ENCODE results near the gene ODF2.

ODF2 gene

DNA sequence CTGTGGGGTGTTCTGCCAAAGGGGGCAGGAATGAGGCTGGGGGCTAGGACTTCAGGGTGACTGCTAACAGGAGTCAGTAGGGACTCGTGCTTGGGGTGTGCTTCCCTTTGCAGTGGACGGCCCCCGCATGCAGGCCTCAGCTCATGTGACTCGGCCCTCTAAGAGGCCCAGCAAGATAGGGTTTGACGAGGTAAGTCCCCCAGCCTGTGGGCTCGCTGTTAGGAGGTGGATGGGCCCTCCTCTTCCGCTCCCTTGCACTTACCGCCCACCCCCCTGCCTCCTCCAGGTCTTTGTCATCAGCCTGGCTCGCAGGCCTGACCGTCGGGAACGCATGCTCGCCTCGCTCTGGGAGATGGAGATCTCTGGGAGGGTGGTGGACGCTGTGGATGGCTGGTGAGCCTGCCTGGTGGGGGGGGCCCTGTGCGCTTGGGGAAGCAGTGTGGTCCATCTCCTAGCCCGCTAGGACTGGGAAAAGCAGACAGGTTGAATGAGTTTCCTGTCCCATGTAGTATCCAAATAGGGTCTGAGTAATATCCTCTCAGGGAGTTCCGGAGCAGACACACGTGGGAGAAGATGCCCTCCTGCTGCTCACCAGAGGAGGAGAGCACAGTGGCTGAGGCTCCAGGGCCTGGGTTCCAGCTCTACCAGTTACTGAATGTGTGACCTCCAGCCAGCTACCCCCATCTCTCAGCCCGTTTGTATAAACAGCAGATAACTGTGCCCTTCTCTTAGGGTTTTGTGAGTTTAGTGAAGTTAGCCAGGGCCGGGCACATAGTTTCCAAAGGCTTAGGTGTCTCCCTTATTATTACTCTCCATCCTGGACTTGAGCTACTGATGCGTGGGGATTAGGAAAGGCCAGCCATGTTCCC, 26.9 kb upstream of the ODF2 start:
- DNase-seq (ENCODE audit: low read depth) = no peak

DNA sequence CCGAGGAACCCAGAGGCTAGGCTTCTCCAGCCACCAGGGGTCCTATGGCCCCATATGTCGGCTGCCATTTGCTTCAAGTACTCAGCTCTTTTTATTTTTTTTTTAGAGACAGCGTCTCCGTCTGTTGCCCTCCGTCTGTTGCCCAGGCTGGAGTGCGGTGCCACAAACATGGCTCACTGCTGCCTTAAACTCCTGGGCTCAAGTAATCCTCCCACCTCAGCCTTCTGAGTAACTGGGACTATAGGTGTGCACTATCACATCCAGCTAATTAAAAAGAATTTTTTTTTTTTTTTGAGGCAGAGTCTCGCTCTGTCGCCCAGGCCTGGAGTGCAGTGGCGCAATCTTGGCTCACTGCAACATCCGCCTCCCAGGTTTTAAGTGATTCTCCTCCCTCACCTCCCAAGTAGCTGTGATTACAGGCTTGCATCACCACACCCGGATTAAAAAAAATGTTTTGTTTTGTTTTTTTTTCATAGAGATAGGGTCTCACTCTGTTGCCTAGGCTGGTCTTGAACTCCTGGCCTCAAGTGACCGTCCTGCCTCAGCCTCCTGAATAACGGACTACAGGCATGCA, 26.2 kb upstream of the ODF2 start:
- DNase-seq (ENCODE audit: low read depth) = no peak
- no peak overlapping the region for H3K4me3 ChIP-seq (ENCODE audit: low read length)
- TF ChIP-seq, protein P1, sequence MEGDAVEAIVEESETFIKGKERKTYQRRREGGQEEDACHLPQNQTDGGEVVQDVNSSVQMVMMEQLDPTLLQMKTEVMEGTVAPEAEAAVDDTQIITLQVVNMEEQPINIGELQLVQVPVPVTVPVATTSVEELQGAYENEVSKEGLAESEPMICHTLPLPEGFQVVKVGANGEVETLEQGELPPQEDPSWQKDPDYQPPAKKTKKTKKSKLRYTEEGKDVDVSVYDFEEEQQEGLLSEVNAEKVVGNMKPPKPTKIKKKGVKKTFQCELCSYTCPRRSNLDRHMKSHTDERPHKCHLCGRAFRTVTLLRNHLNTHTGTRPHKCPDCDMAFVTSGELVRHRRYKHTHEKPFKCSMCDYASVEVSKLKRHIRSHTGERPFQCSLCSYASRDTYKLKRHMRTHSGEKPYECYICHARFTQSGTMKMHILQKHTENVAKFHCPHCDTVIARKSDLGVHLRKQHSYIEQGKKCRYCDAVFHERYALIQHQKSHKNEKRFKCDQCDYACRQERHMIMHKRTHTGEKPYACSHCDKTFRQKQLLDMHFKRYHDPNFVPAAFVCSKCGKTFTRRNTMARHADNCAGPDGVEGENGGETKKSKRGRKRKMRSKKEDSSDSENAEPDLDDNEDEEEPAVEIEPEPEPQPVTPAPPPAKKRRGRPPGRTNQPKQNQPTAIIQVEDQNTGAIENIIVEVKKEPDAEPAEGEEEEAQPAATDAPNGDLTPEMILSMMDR (IDR thresholded peaks at IDR 0.05; ENCODE audit: insufficient read depth, low read depth, low read length, missing control alignments) = no peak

More for the DNA sequence above, 26.9 kb upstream of the ODF2 start:
- no peak overlapping the region for H3K4me3 ChIP-seq (ENCODE audit: low read length)
- TF ChIP-seq, protein P1 (IDR thresholded peaks at IDR 0.05; ENCODE audit: insufficient read depth, low read depth, low read length, missing control alignments) = no peak

DNA sequence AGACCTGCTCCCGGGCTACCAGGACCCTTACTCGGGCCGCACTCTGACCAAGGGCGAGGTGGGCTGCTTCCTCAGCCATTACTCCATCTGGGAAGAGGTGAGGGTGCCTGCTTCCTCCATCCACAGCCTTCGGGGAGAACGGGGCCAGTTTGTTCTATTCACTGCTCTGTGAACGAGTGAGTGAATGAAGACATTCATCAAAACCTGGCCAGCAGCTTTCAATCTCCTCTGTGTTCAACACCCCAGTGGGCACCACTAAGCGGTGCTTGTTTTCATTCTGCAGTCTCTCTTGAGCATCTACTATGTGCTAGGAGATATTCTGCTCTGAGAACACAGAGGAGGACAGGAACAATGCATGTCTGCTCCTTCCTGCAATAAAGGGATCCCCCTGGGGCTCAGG, 24.6 kb upstream of the ODF2 start:
- H3K4me3 ChIP-seq (ENCODE audit: low read length) = no peak overlapping the region
- TF ChIP-seq, protein P1 (IDR thresholded peaks at IDR 0.05; ENCODE audit: insufficient read depth, low read depth, low read length, missing control alignments) = no peak
- no peak for DNase-seq (ENCODE audit: low read depth)

DNA sequence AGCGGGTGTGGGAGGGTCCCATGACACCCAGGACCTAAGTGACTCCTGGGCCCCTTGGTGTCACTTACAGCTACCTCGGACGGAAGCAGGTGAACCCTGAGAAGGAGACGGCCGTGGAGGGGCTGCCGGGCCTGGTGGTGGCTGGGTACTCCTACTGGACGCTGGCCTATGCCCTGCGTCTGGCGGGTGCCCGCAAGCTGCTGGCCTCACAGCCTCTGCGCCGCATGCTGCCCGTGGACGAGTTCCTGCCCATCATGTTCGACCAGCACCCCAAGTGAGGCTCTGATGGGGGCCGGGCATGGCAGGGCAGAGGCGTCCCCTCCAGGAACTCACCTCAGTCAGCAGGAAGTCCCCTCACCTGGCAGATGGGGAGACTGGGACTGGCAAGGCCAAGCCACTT, 21.5 kb upstream of the ODF2 start:
- DNase-seq (ENCODE audit: low read depth) = no peak
- TF ChIP-seq, protein P1 (IDR thresholded peaks at IDR 0.05; ENCODE audit: insufficient read depth, low read depth, low read length, missing control alignments) = no peak
- H3K4me3 ChIP-seq (ENCODE audit: low read length) = no peak overlapping the region

DNA sequence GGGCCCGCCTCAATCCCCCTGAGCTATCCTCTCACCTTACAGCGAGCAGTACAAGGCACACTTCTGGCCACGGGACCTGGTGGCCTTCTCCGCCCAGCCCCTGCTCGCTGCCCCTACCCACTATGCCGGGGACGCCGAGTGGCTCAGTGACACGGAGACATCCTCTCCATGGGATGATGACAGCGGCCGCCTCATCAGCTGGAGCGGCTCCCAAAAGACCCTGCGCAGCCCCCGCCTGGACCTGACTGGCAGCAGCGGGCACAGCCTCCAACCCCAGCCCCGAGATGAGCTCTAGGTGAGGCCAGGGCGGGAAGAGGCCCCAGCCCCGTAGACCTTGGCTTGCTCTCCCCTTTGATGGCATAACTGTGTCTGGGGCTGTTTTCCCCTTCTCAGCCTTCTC, 20.2 kb upstream of the ODF2 start:
- TF ChIP-seq, protein P1 (IDR thresholded peaks at IDR 0.05; ENCODE audit: insufficient read depth, low read depth, low read length, missing control alignments) = no peak
- no peak for DNase-seq (ENCODE audit: low read depth)
- H3K4me3 ChIP-seq (ENCODE audit: low read length) = no peak overlapping the region

DNA sequence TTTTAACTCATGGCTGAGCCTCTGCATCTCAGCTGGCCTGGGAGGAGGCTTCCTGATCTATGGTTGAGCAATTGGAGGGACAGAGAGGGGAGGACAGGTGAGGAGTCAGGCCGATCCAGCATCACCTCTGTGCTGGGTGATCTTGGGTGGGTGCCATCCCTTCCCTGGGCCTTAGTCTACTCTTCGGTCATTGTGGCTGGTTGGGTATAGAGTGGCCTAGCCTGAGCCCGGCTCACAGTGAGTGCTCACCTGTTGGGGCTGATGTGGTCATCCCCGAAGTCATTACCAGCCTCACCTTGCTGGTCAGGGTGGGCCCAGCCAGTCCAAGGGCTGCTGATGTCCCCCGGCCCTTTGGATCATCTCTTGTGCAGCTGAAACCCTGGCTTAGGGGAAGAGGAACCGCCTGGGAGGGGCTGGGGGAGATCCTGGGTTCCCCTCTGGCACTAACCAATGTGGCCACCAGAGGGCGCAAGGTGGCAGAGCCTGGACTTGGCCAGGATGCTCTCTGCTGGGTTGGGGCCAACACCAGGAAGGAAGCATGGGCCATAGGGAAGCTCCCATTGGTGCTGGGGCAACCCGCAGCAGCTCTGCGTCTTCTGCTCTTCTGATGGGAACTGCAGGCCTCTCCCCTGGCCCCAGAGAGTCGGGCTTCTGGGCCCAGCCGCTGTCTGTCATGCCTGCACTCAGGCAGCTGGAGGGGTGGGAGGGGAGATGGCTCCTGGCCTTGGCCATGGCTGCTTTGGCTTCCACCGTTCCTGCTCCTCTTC, 17.3 kb upstream of the ODF2 start:
- H3K4me3 ChIP-seq (ENCODE audit: low read length) = no peak overlapping the region
- TF ChIP-seq, protein P1 (IDR thresholded peaks at IDR 0.05; ENCODE audit: insufficient read depth, low read depth, low read length, missing control alignments) = peak; percentile 92
- DNase-seq (ENCODE audit: low read depth) = peak; percentile 70
